Liver (tissue), 9 donors: ENCODE data around the gene MSH3. TPM values are rescaled to one million over a fixed set of nuclear protein-coding genes. Genes with fewer than 3 reads are reported as not detected.

ENCODE experiments used
- DNase-seq: peaks from one replicate; pipeline ENCODE4 v3.0.0-alpha.2; 2017; ENCODE audit warnings: low spot score
- H3K27ac ChIP-seq, 2 donors: one replicate each; pipeline ENCODE4 v1.7.0; 2013; ENCODE audit warnings: inconsistent platforms in 2 of 2, low read length in 2 of 2, control low read depth in 1 of 2, low read depth in 1 of 2, mild to moderate bottlenecking in 1 of 2
- H3K27me3 ChIP-seq, 4 donors: one replicate each; pipeline versions ENCODE4 v1.6.1 to v1.7.0; 2013; ENCODE audit warnings: low read length in 3 of 4, inconsistent platforms in 1 of 4, mild to moderate bottlenecking in 1 of 4, moderate library complexity in 1 of 4; ENCODE audit not compliant: control insufficient read depth in 4 of 4, insufficient read depth in 4 of 4
- H3K36me3 ChIP-seq, 4 donors: one replicate each; pipeline versions ENCODE4 v1.6.1 to v1.7.0; 2013; ENCODE audit warnings: low read length in 3 of 4, mild to moderate bottlenecking in 3 of 4, low read depth in 1 of 4, moderate library complexity in 1 of 4; ENCODE audit not compliant: control insufficient read depth in 4 of 4, insufficient read depth in 3 of 4
- H3K4me1 ChIP-seq, 4 donors: one replicate each; pipeline versions ENCODE4 v1.6.1 to v1.7.0; 2013; ENCODE audit warnings: low read length in 3 of 4, mild to moderate bottlenecking in 3 of 4, moderate library complexity in 1 of 4; ENCODE audit not compliant: control insufficient read depth in 4 of 4, insufficient read depth in 4 of 4
- H3K4me3 ChIP-seq, 3 donors: one replicate each; pipeline versions ENCODE4 v1.6.1 to v1.7.0; 2013; ENCODE audit warnings: low read length in 3 of 3, control low read depth in 1 of 3, low read depth in 1 of 3, mild to moderate bottlenecking in 1 of 3
- H3K9ac ChIP-seq, 2 donors: one replicate each; pipeline ENCODE4 v1.7.0; 2013; ENCODE audit warnings: low read length in 2 of 2, mild to moderate bottlenecking in 2 of 2, moderate library complexity in 2 of 2, control low read depth in 1 of 2, low read depth in 1 of 2
- H3K9me3 ChIP-seq, 4 donors: one replicate each; pipeline versions ENCODE4 v1.6.1 to v1.7.0; 2013; ENCODE audit warnings: low read length in 3 of 4; ENCODE audit not compliant: control insufficient read depth in 4 of 4
- EGR1 ChIP-seq, 2 donors: IDR thresholded peaks; 2 replicates each; pipeline ENCODE4 v1.6.1; 2016 to 2018; ENCODE audit warnings: antibody characterized with exemption in 2 of 2, low read depth in 2 of 2
- GABPA ChIP-seq, 2 donors: IDR thresholded peaks in 1 of 2; conservative IDR thresholded peaks in 1 of 2; 2 replicates each; pipeline ENCODE4 v1.6.1; 2016; ENCODE audit warnings: antibody characterized with exemption in 2 of 2, mild to moderate bottlenecking in 1 of 2, moderate library complexity in 1 of 2
- HNF4A ChIP-seq, 2 donors: conservative IDR thresholded peaks; 2 replicates each; pipeline ENCODE4 v1.6.1; 2016; ENCODE audit warnings: antibody characterized with exemption in 2 of 2, mild to moderate bottlenecking in 2 of 2
- HNF4G ChIP-seq: IDR thresholded peaks from 2 replicates; pipeline ENCODE4 v1.6.1; 2016; ENCODE audit warnings: antibody characterized with exemption
- JUND ChIP-seq, 2 donors: IDR thresholded peaks; 2 replicates each; pipeline ENCODE4 v1.6.1; 2016; ENCODE audit warnings: antibody characterized with exemption in 2 of 2
- NR2F2 ChIP-seq: IDR thresholded peaks from 2 replicates; pipeline ENCODE4 v1.6.1; 2016; ENCODE audit warnings: antibody characterized with exemption
- RAD21 ChIP-seq, 2 donors: IDR thresholded peaks; 2 replicates each; pipeline ENCODE4 v1.6.1; 2016; ENCODE audit warnings: antibody characterized with exemption in 2 of 2, mild to moderate bottlenecking in 2 of 2
- RXRA ChIP-seq, 2 donors: IDR thresholded peaks; 2 replicates each; pipeline ENCODE4 v1.6.1; 2017 to 2018; ENCODE audit warnings: antibody characterized with exemption in 2 of 2, mild to moderate bottlenecking in 1 of 2
- SP1 ChIP-seq: IDR thresholded peaks from 2 replicates; pipeline ENCODE4 v1.6.1; 2018; ENCODE audit warnings: antibody characterized with exemption, mild to moderate bottlenecking
- YY1 ChIP-seq: IDR thresholded peaks from 2 replicates; pipeline ENCODE4 v1.6.1; 2016; ENCODE audit warnings: antibody characterized with exemption, mild to moderate bottlenecking
- polyA plus RNA-seq, 2 donors: library from polyadenylated mRNA; stranded (reverse) in 1 of 2; unstranded in 1 of 2; fragments of 200-250 nt in 1 of 2; fragments of >200 nt in 1 of 2; fragmentation: Nextera tagmentation in 1 of 2; extraction: Ambion mirVana in 1 of 2; gene quantifications; one replicate each; pipeline versions ENCODE4 v1.2.1 to v1.2.3, GENCODE V29; 2013 to 2015
- total RNA-seq, 2 donors: library from RNA; depleted of rRNA; stranded (reverse); fragments of >200 nt; gene quantifications; one replicate each; pipeline ENCODE4 v1.2.3, GENCODE V29; 2014
- TF ChIP-seq, protein P1 (sequence below): fragments of 150-350 bp; IDR thresholded peaks from 2 replicates; pipeline ENCODE4 v1.5.1; 2017; ENCODE audit warnings: improper control_type of control experiment, low read depth, low read length; ENCODE audit not compliant: missing input control
- TF ChIP-seq, protein P2 (sequence below): IDR thresholded peaks from 2 replicates; pipeline ENCODE4 v1.6.1; 2016; ENCODE audit warnings: antibody characterized with exemption, mild to moderate bottlenecking
- TF ChIP-seq, protein P3 (sequence below): IDR thresholded peaks from 2 replicates; pipeline ENCODE4 v1.6.1; 2016; ENCODE audit warnings: antibody characterized with exemption
- TF ChIP-seq, protein P4 (sequence below): IDR thresholded peaks from 2 replicates; pipeline ENCODE4 v1.6.1; 2016; ENCODE audit warnings: antibody characterized with exemption
- TF ChIP-seq, protein P5 (sequence below): IDR thresholded peaks from 2 replicates; pipeline ENCODE4 v1.6.1; 2016; ENCODE audit warnings: antibody characterized with exemption
- donor health status: healthy.
- donor health status: healthy.
- donor health status: healthy.
- donor health status: healthy.
- donor health status: healthy.

Gene MSH3
- total and polyA plus RNA-seq, 4 donors = 3.0 to 19.1 (median 7.9) TPM

DNA sequence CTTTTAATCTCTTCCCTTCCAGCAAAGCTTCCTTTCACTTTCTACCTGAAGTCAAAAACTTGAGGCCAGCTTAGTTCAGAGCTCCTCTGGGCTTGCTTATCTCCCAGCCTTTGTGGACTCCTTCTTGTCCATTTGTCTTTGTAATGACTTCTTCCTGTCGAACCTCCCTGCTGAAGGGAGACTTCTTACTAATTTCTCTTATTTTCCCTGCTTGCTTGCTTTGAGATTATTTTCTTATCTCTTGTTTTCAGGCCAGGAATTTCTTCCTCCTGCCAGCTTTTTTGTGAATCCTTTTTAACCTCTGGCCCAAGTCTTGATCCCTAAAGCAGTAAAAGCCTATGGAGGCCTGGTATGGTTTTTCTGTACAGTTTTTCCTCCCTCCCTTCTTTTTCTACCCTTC lies 47.1 kb downstream of the MSH3 start (continued):
- TF ChIP-seq, protein P1, sequence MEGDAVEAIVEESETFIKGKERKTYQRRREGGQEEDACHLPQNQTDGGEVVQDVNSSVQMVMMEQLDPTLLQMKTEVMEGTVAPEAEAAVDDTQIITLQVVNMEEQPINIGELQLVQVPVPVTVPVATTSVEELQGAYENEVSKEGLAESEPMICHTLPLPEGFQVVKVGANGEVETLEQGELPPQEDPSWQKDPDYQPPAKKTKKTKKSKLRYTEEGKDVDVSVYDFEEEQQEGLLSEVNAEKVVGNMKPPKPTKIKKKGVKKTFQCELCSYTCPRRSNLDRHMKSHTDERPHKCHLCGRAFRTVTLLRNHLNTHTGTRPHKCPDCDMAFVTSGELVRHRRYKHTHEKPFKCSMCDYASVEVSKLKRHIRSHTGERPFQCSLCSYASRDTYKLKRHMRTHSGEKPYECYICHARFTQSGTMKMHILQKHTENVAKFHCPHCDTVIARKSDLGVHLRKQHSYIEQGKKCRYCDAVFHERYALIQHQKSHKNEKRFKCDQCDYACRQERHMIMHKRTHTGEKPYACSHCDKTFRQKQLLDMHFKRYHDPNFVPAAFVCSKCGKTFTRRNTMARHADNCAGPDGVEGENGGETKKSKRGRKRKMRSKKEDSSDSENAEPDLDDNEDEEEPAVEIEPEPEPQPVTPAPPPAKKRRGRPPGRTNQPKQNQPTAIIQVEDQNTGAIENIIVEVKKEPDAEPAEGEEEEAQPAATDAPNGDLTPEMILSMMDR = no peak
- no peak for TF ChIP-seq HNF4G

DNA sequence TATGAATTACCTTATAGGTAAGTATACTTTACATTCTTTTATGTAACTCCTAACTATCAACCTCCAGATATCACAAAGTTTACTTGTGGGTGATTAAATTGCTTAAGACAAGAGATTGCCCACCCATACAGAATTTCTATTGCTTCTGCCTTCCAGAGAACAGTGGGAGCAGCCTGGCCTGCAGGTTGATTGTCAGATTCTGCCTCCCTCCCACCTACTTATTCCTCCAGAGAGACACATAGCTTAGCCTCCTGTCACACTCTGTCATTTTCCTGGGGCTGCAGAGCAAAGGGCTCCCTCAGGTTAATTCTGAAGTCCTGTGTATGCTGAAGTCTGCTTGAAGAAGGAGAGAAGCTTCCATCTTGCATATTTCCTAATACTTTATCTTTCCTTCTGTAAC lies 48.8 kb downstream of the MSH3 start:
- Histone ChIP-seq H3K36me3 (no peaks in the 10 kb centered on the region), H3K4me1 (peaks cover 2 to 11% (median 5%) of the 10 kb centered on the region in 4 donors), H3K4me3 (no peak overlapping the region), H3K27ac (no peak overlapping the region), H3K9me3 (no peaks in the 10 kb centered on the region), H3K27me3 (no peaks in the 10 kb centered on the region), H3K9ac (no peak overlapping the region)
- DNase-seq = no peak
- no peak for TF ChIP-seq JUND (IDR thresholded peaks at IDR 0.05)
- no peak for TF ChIP-seq RAD21 (IDR thresholded peaks at IDR 0.05)
- no peak for TF ChIP-seq NR2F2
- no peak for TF ChIP-seq YY1
- TF ChIP-seq, protein P2, sequence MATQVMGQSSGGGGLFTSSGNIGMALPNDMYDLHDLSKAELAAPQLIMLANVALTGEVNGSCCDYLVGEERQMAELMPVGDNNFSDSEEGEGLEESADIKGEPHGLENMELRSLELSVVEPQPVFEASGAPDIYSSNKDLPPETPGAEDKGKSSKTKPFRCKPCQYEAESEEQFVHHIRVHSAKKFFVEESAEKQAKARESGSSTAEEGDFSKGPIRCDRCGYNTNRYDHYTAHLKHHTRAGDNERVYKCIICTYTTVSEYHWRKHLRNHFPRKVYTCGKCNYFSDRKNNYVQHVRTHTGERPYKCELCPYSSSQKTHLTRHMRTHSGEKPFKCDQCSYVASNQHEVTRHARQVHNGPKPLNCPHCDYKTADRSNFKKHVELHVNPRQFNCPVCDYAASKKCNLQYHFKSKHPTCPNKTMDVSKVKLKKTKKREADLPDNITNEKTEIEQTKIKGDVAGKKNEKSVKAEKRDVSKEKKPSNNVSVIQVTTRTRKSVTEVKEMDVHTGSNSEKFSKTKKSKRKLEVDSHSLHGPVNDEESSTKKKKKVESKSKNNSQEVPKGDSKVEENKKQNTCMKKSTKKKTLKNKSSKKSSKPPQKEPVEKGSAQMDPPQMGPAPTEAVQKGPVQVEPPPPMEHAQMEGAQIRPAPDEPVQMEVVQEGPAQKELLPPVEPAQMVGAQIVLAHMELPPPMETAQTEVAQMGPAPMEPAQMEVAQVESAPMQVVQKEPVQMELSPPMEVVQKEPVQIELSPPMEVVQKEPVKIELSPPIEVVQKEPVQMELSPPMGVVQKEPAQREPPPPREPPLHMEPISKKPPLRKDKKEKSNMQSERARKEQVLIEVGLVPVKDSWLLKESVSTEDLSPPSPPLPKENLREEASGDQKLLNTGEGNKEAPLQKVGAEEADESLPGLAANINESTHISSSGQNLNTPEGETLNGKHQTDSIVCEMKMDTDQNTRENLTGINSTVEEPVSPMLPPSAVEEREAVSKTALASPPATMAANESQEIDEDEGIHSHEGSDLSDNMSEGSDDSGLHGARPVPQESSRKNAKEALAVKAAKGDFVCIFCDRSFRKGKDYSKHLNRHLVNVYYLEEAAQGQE = no peak
- TF ChIP-seq RXRA (IDR thresholded peaks at IDR 0.05) = no peak
- no peak for TF ChIP-seq SP1
- TF ChIP-seq, protein P3, sequence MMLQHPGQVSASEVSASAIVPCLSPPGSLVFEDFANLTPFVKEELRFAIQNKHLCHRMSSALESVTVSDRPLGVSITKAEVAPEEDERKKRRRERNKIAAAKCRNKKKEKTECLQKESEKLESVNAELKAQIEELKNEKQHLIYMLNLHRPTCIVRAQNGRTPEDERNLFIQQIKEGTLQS = no peak
- TF ChIP-seq EGR1 (IDR thresholded peaks at IDR 0.05; ENCODE audit: low read depth in 2 of 2) = no peak
- TF ChIP-seq, protein P1 = no peak
- TF ChIP-seq HNF4A (conservative IDR thresholded peaks at IDR 0.05) = no peak
- no peak for TF ChIP-seq GABPA (IDR thresholded peaks at IDR 0.05 in 1 of 2, conservative IDR thresholded peaks at IDR 0.05 in 1 of 2)
- TF ChIP-seq, protein P4, sequence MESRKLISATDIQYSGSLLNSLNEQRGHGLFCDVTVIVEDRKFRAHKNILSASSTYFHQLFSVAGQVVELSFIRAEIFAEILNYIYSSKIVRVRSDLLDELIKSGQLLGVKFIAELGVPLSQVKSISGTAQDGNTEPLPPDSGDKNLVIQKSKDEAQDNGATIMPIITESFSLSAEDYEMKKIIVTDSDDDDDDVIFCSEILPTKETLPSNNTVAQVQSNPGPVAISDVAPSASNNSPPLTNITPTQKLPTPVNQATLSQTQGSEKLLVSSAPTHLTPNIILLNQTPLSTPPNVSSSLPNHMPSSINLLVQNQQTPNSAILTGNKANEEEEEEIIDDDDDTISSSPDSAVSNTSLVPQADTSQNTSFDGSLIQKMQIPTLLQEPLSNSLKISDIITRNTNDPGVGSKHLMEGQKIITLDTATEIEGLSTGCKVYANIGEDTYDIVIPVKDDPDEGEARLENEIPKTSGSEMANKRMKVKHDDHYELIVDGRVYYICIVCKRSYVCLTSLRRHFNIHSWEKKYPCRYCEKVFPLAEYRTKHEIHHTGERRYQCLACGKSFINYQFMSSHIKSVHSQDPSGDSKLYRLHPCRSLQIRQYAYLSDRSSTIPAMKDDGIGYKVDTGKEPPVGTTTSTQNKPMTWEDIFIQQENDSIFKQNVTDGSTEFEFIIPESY = no peak
- no peak for TF ChIP-seq HNF4G
- TF ChIP-seq, protein P5, sequence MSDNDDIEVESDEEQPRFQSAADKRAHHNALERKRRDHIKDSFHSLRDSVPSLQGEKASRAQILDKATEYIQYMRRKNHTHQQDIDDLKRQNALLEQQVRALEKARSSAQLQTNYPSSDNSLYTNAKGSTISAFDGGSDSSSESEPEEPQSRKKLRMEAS = no peak
